Fibroblast of mammary gland (primary cell): ENCODE data around the gene MBD3L5.
"Not testable (repeated sequence)": the region's sequence is repeated elsewhere in the genome, so short reads cannot be mapped to it uniquely, and the experiment has no call there.

Experiments used
- DNase-seq: peaks from one replicate; pipeline ENCODE4 v3.0.0-alpha.2; 2010; ENCODE audit warnings: low read depth
- H3K4me3 ChIP-seq: 2 replicates; pipeline ENCODE4 v1.5.1; 2011; ENCODE audit warnings: low read depth, mild to moderate bottlenecking, low read length, moderate library complexity; ENCODE audit not compliant: control insufficient read depth
- CTCF ChIP-seq: conservative IDR thresholded peaks from 2 replicates; pipeline ENCODE4 v1.5.1; 2011; ENCODE audit warnings: low read depth, low read length, inconsistent platforms; ENCODE audit not compliant: control insufficient read depth, insufficient read depth

Gene MBD3L5

GRCh38 chr19:7030278-7030677, at the start of gene MBD3L5:
TSS of gene MBD3L5 (plus strand) at chr19:7030578. CDS start at chr19:7030612, 34 bp downstream.
- not testable (repeated sequence) for H3K4me3 ChIP-seq, DNase-seq

GRCh38 chr19:6983448-6983847, 46.9 kb upstream of the MBD3L5 start:
- no peak for DNase-seq
- no peak overlapping the region for H3K4me3 ChIP-seq
- no peak for TF ChIP-seq CTCF

GRCh38 chr19:6987850-6988249, 42.5 kb upstream of the MBD3L5 start:
- DNase-seq, result no peak
- TF ChIP-seq CTCF, result no peak
- H3K4me3 ChIP-seq, result no peak overlapping the region

- no peak for TF ChIP-seq CTCF
- no peak overlapping the region for H3K4me3 ChIP-seq
- no peak for DNase-seq
Measured at GRCh38 chr19:6988257-6988656, 42.1 kb upstream of the MBD3L5 start.

GRCh38 chr19:6995054-6995453, 35.3 kb upstream of the MBD3L5 start:
- TF ChIP-seq CTCF, result no peak

GRCh38 chr19:6996810-6997209, 33.6 kb upstream of the MBD3L5 start:
- no peak overlapping the region for H3K4me3 ChIP-seq
- no peak for DNase-seq
- TF ChIP-seq CTCF, result no peak

More at GRCh38 chr19:6995054-6995453, 35.3 kb upstream of the MBD3L5 start:
- no peak for DNase-seq
- no peak overlapping the region for H3K4me3 ChIP-seq

- peak; percentile 8 for DNase-seq
- no peak for TF ChIP-seq CTCF
- no peak overlapping the region for H3K4me3 ChIP-seq
Measured at GRCh38 chr19:6997679-6998445, 32.5 kb upstream of the MBD3L5 start.
